ENCODE data around the gene ESYT2. TPM values are rescaled to one million over a fixed set of nuclear protein-coding genes. Genes with fewer than 3 reads are reported as not detected.

ESYT2 gene
- total RNA-seq, 2 donors from 2014 or later = 60.0 to 75.9 TPM

GRCh38 chr7:158733775-158734494 is 95.4 kb downstream of the ESYT2 start:
- Histone ChIP-seq H3K4me3 (no peak overlapping the region), H3K4me1 (no peaks in the 10 kb centered on the region), H3K9me3 (no peaks in the 10 kb centered on the region), H3K27ac (no peak overlapping the region), H3K36me3 (peaks cover 71% of the 10 kb centered on the region), H3K27me3 (no peaks in the 10 kb centered on the region)
- DNase-seq (ENCODE audit: low spot score) = no peak
- TF ChIP-seq CTCF (IDR thresholded peaks at IDR 0.05) = no peak

- H3K27ac ChIP-seq = no peak overlapping the region
- no peak overlapping the region for H3K4me3 ChIP-seq
These were observed 96.1 kb downstream of the ESYT2 start for GRCh38 chr7:158733220-158733519.

GRCh38 chr7:158732494-158733219 is 96.7 kb downstream of the ESYT2 start:
- Histone ChIP-seq H3K27me3 (no peaks in the 10 kb centered on the region), H3K9me3 (no peaks in the 10 kb centered on the region), H3K4me1 (no peaks in the 10 kb centered on the region), H3K27ac (no peak overlapping the region), H3K4me3 (no peak overlapping the region), H3K36me3 (peaks cover 60% of the 10 kb centered on the region)
- DNase-seq (ENCODE audit: low spot score) = no peak
- no peak for TF ChIP-seq CTCF (IDR thresholded peaks at IDR 0.05)

More at GRCh38 chr7:158733220-158733519, 96.1 kb downstream of the ESYT2 start:
- no peak for TF ChIP-seq CTCF (IDR thresholded peaks at IDR 0.05)
- no peaks in the 10 kb centered on the region for H3K4me1 ChIP-seq
- no peaks in the 10 kb centered on the region for H3K9me3 ChIP-seq
- no peaks in the 10 kb centered on the region for H3K27me3 ChIP-seq
- DNase-seq (ENCODE audit: low spot score) = no peak
- H3K36me3 ChIP-seq = peaks cover 64% of the 10 kb centered on the region

- no peak for TF ChIP-seq CTCF (IDR thresholded peaks at IDR 0.05)
- peaks cover 51% of the 10 kb centered on the region for H3K36me3 ChIP-seq
- H3K9me3 ChIP-seq = no peaks in the 10 kb centered on the region
- H3K27me3 ChIP-seq = no peaks in the 10 kb centered on the region
- H3K4me3 ChIP-seq = no peak overlapping the region
- no peak for DNase-seq (ENCODE audit: low spot score)
- H3K27ac ChIP-seq = no peak overlapping the region
- H3K4me1 ChIP-seq = no peaks in the 10 kb centered on the region
These were observed 97.5 kb downstream of the ESYT2 start for GRCh38 chr7:158731761-158732160.

- no peak overlapping the region for H3K4me3 ChIP-seq
- no peak overlapping the region for H3K27ac ChIP-seq
- H3K4me1 ChIP-seq = no peaks in the 10 kb centered on the region
- DNase-seq (ENCODE audit: low spot score) = no peak
- no peaks in the 10 kb centered on the region for H3K9me3 ChIP-seq
- H3K36me3 ChIP-seq = peaks cover 42% of the 10 kb centered on the region
- H3K27me3 ChIP-seq = no peaks in the 10 kb centered on the region
- no peak for TF ChIP-seq CTCF (IDR thresholded peaks at IDR 0.05)
These were observed 98.6 kb downstream of the ESYT2 start for GRCh38 chr7:158730383-158731346.

Data from right atrium auricular region (tissue), 2 donors.